Measurements from ENCODE around the gene TENT4B.

TENT4B gene

GRCh38 chr16:50182441-50182840 lies 29.3 kb downstream of the TENT4B start:
- no peaks in the 10 kb centered on the region for H3K27me3 ChIP-seq (ENCODE audit: control insufficient read depth, insufficient read depth, low read length)
- H3K36me3 ChIP-seq (ENCODE audit: control insufficient read depth, low read depth, low read length), result no peaks in the 10 kb centered on the region
- no peaks in the 10 kb centered on the region for H3K9me3 ChIP-seq (ENCODE audit: control insufficient read depth, low read depth, low read length)
- H3K4me3 ChIP-seq (ENCODE audit: low read length), result no peak overlapping the region
- H3K4me1 ChIP-seq (ENCODE audit: control insufficient read depth, low read depth, low read length), result no peaks in the 10 kb centered on the region
- no peak overlapping the region for H3K9ac ChIP-seq (ENCODE audit: low read length)
- no peak overlapping the region for H3K27ac ChIP-seq (ENCODE audit: low read length)

- Histone ChIP-seq H3K4me1 (ENCODE audit: control insufficient read depth, low read depth, low read length) (no peaks in the 10 kb centered on the region), H3K27ac (ENCODE audit: low read length) (no peak overlapping the region), H3K9ac (ENCODE audit: low read length) (no peak overlapping the region), H3K4me3 (ENCODE audit: low read length) (no peak overlapping the region), H3K9me3 (ENCODE audit: control insufficient read depth, low read depth, low read length) (no peaks in the 10 kb centered on the region), H3K36me3 (ENCODE audit: control insufficient read depth, low read depth, low read length) (no peaks in the 10 kb centered on the region), H3K27me3 (ENCODE audit: control insufficient read depth, insufficient read depth, low read length) (no peaks in the 10 kb centered on the region)
These were observed 30.2 kb downstream of the TENT4B start for GRCh38 chr16:50183316-50183715.

GRCh38 chr16:50185005-50185505 lies 31.9 kb downstream of the TENT4B start:
- Histone ChIP-seq H3K4me3 (ENCODE audit: low read length) (no peak overlapping the region), H3K9ac (ENCODE audit: low read length) (no peak overlapping the region), H3K36me3 (ENCODE audit: control insufficient read depth, low read depth, low read length) (no peaks in the 10 kb centered on the region), H3K27ac (ENCODE audit: low read length) (no peak overlapping the region), H3K9me3 (ENCODE audit: control insufficient read depth, low read depth, low read length) (no peaks in the 10 kb centered on the region), H3K4me1 (ENCODE audit: control insufficient read depth, low read depth, low read length) (no peaks in the 10 kb centered on the region), H3K27me3 (ENCODE audit: control insufficient read depth, insufficient read depth, low read length) (no peaks in the 10 kb centered on the region)

GRCh38 chr16:50188619-50189136 lies 35.6 kb downstream of the TENT4B start:
- H3K9me3 ChIP-seq (ENCODE audit: control insufficient read depth, low read depth, low read length), result no peaks in the 10 kb centered on the region
- H3K4me1 ChIP-seq (ENCODE audit: control insufficient read depth, low read depth, low read length), result no peaks in the 10 kb centered on the region
- H3K27ac ChIP-seq (ENCODE audit: low read length), result no peak overlapping the region
- no peak overlapping the region for H3K4me3 ChIP-seq (ENCODE audit: low read length)
- H3K36me3 ChIP-seq (ENCODE audit: control insufficient read depth, low read depth, low read length), result no peaks in the 10 kb centered on the region
- H3K27me3 ChIP-seq (ENCODE audit: control insufficient read depth, insufficient read depth, low read length), result no peaks in the 10 kb centered on the region
- no peak overlapping the region for H3K9ac ChIP-seq (ENCODE audit: low read length)

- no peaks in the 10 kb centered on the region for H3K36me3 ChIP-seq (ENCODE audit: control insufficient read depth, low read depth, low read length)
- no peaks in the 10 kb centered on the region for H3K4me1 ChIP-seq (ENCODE audit: control insufficient read depth, low read depth, low read length)
- no peak overlapping the region for H3K9ac ChIP-seq (ENCODE audit: low read length)
- no peak overlapping the region for H3K27ac ChIP-seq (ENCODE audit: low read length)
- H3K9me3 ChIP-seq (ENCODE audit: control insufficient read depth, low read depth, low read length), result no peaks in the 10 kb centered on the region
- no peaks in the 10 kb centered on the region for H3K27me3 ChIP-seq (ENCODE audit: control insufficient read depth, insufficient read depth, low read length)
- H3K4me3 ChIP-seq (ENCODE audit: low read length), result no peak overlapping the region
These were observed 37.2 kb downstream of the TENT4B start for GRCh38 chr16:50190292-50190691.

- H3K27me3 ChIP-seq (ENCODE audit: control insufficient read depth, insufficient read depth, low read length), result no peaks in the 10 kb centered on the region
- H3K9me3 ChIP-seq (ENCODE audit: control insufficient read depth, low read depth, low read length), result no peaks in the 10 kb centered on the region
- H3K4me3 ChIP-seq (ENCODE audit: low read length), result no peak overlapping the region
- no peaks in the 10 kb centered on the region for H3K36me3 ChIP-seq (ENCODE audit: control insufficient read depth, low read depth, low read length)
- no peak overlapping the region for H3K9ac ChIP-seq (ENCODE audit: low read length)
- no peaks in the 10 kb centered on the region for H3K4me1 ChIP-seq (ENCODE audit: control insufficient read depth, low read depth, low read length)
- no peak overlapping the region for H3K27ac ChIP-seq (ENCODE audit: low read length)
These were observed 39.4 kb downstream of the TENT4B start for GRCh38 chr16:50192386-50193050.

GRCh38 chr16:50193594-50193993 lies 40.5 kb downstream of the TENT4B start:
- no peaks in the 10 kb centered on the region for H3K36me3 ChIP-seq (ENCODE audit: control insufficient read depth, low read depth, low read length)
- no peak overlapping the region for H3K27ac ChIP-seq (ENCODE audit: low read length)
- no peaks in the 10 kb centered on the region for H3K27me3 ChIP-seq (ENCODE audit: control insufficient read depth, insufficient read depth, low read length)
- no peaks in the 10 kb centered on the region for H3K9me3 ChIP-seq (ENCODE audit: control insufficient read depth, low read depth, low read length)
- no peaks in the 10 kb centered on the region for H3K4me1 ChIP-seq (ENCODE audit: control insufficient read depth, low read depth, low read length)
- H3K9ac ChIP-seq (ENCODE audit: low read length), result no peak overlapping the region
- no peak overlapping the region for H3K4me3 ChIP-seq (ENCODE audit: low read length)

- H3K9me3 ChIP-seq (ENCODE audit: control insufficient read depth, low read depth, low read length), result no peaks in the 10 kb centered on the region
- H3K9ac ChIP-seq (ENCODE audit: low read length), result no peak overlapping the region
- no peaks in the 10 kb centered on the region for H3K27me3 ChIP-seq (ENCODE audit: control insufficient read depth, insufficient read depth, low read length)
- H3K36me3 ChIP-seq (ENCODE audit: control insufficient read depth, low read depth, low read length), result no peaks in the 10 kb centered on the region
- H3K4me1 ChIP-seq (ENCODE audit: control insufficient read depth, low read depth, low read length), result no peaks in the 10 kb centered on the region
- no peak overlapping the region for H3K4me3 ChIP-seq (ENCODE audit: low read length)
- H3K27ac ChIP-seq (ENCODE audit: low read length), result no peak overlapping the region
These were observed 42.2 kb downstream of the TENT4B start for GRCh38 chr16:50195276-50195675.

- H3K36me3 ChIP-seq (ENCODE audit: control insufficient read depth, low read depth, low read length), result no peaks in the 10 kb centered on the region
- no peaks in the 10 kb centered on the region for H3K4me1 ChIP-seq (ENCODE audit: control insufficient read depth, low read depth, low read length)
- H3K9me3 ChIP-seq (ENCODE audit: control insufficient read depth, low read depth, low read length), result no peaks in the 10 kb centered on the region
- no peaks in the 10 kb centered on the region for H3K27me3 ChIP-seq (ENCODE audit: control insufficient read depth, insufficient read depth, low read length)
- H3K9ac ChIP-seq (ENCODE audit: low read length), result no peak overlapping the region
- H3K27ac ChIP-seq (ENCODE audit: low read length), result no peak overlapping the region
- H3K4me3 ChIP-seq (ENCODE audit: low read length), result no peak overlapping the region
These were observed 42.6 kb downstream of the TENT4B start for GRCh38 chr16:50195756-50196155.

- Histone ChIP-seq H3K36me3 (ENCODE audit: control insufficient read depth, low read depth, low read length) (no peaks in the 10 kb centered on the region), H3K27ac (ENCODE audit: low read length) (no peak overlapping the region), H3K9me3 (ENCODE audit: control insufficient read depth, low read depth, low read length) (no peaks in the 10 kb centered on the region), H3K4me3 (ENCODE audit: low read length) (no peak overlapping the region), H3K9ac (ENCODE audit: low read length) (no peak overlapping the region), H3K4me1 (ENCODE audit: control insufficient read depth, low read depth, low read length) (no peaks in the 10 kb centered on the region), H3K27me3 (ENCODE audit: control insufficient read depth, insufficient read depth, low read length) (no peaks in the 10 kb centered on the region)
These were observed 44.5 kb downstream of the TENT4B start for GRCh38 chr16:50197582-50197981.

- H3K4me1 ChIP-seq (ENCODE audit: control insufficient read depth, low read depth, low read length), result peaks cover 2% of the 10 kb centered on the region
- H3K27me3 ChIP-seq (ENCODE audit: control insufficient read depth, insufficient read depth, low read length), result no peaks in the 10 kb centered on the region
- H3K9ac ChIP-seq (ENCODE audit: low read length), result no peak overlapping the region
- H3K36me3 ChIP-seq (ENCODE audit: control insufficient read depth, low read depth, low read length), result no peaks in the 10 kb centered on the region
- no peak overlapping the region for H3K4me3 ChIP-seq (ENCODE audit: low read length)
- H3K9me3 ChIP-seq (ENCODE audit: control insufficient read depth, low read depth, low read length), result no peaks in the 10 kb centered on the region
- no peak overlapping the region for H3K27ac ChIP-seq (ENCODE audit: low read length)
These were observed 45.8 kb downstream of the TENT4B start for GRCh38 chr16:50198802-50199403.

- no peak overlapping the region for H3K4me3 ChIP-seq (ENCODE audit: low read length)
- H3K27me3 ChIP-seq (ENCODE audit: control insufficient read depth, insufficient read depth, low read length), result no peaks in the 10 kb centered on the region
- no peaks in the 10 kb centered on the region for H3K9me3 ChIP-seq (ENCODE audit: control insufficient read depth, low read depth, low read length)
- H3K27ac ChIP-seq (ENCODE audit: low read length), result no peak overlapping the region
- no peak overlapping the region for H3K9ac ChIP-seq (ENCODE audit: low read length)
- no peaks in the 10 kb centered on the region for H3K36me3 ChIP-seq (ENCODE audit: control insufficient read depth, low read depth, low read length)
- peaks cover 2% of the 10 kb centered on the region for H3K4me1 ChIP-seq (ENCODE audit: control insufficient read depth, low read depth, low read length)
These were observed 48.7 kb downstream of the TENT4B start for GRCh38 chr16:50201787-50202186.

Data from iPS-18a (cell line).